Caki2 (cell line): ENCODE data around the gene ZMAT3. TPM values are rescaled to one million over a fixed set of nuclear protein-coding genes. Genes with fewer than 3 reads are reported as not detected.

Experiments
- DNase-seq: peaks from one replicate; pipeline ENCODE4 v3.0.0-alpha.2; 2015; ENCODE audit warnings: low read depth
- in situ Hi-C: cut with HindIII; loops from 2 replicates; pipeline ENCODE4 v1.10.0; 2016; ENCODE audit warnings: low sequenced_read_pairs, low pct_unique_long_range_greater_than_20kb, mixed read lengths
- total RNA-seq: library from RNA; depleted of rRNA; stranded (reverse); fragments of >200 nt; shearing (Covaris generic); gene quantifications from 2 replicates; pipeline ENCODE4 v1.2.3, GENCODE V29; 2014; ENCODE audit warnings: low replicate concordance; rRNA removed

ZMAT3 gene
- total RNA-seq, 1 experiment from 2014 or later: 6.2 TPM

GRCh38 chr3:178986456-178986855, 85.2 kb downstream of the ZMAT3 start:
- in situ Hi-C loops: no loop called here
- no peak for DNase-seq

- in situ Hi-C loops: no loop called here
- DNase-seq: no peak
These were observed 89.5 kb downstream of the ZMAT3 start for GRCh38 chr3:178982137-178982536.

GRCh38 chr3:178975320-178975719, 96.3 kb downstream of the ZMAT3 start:
- no peak for DNase-seq
- in situ Hi-C loops: no loop called here

GRCh38 chr3:178971614-178972013, 100.0 kb downstream of the ZMAT3 start:
- peak; percentile 8 for DNase-seq
- in situ Hi-C loops: no loop called here

- no peak for DNase-seq
- in situ Hi-C loops: no loop called here
These were observed 102.5 kb downstream of the ZMAT3 start for GRCh38 chr3:178969004-178969700.

Other genes starting within 250 kb of the ZMAT3 start
- gene PIK3CA, start 76.5 kb upstream of the ZMAT3 start, total RNA-seq: 16.2 and 19.4 TPM in 2 replicates
- gene KCNMB3, start 179.3 kb upstream of the ZMAT3 start, total RNA-seq: 2.3 and 5.1 TPM in 2 replicates